IMR-90 (cell line): Measurements from ENCODE around the gene CLEC1A. TPM values are rescaled to one million over a fixed set of nuclear protein-coding genes. Genes with fewer than 3 reads are reported as not detected.

Source experiments
- ATAC-seq: fragments of 200-7000 bp; cut with Tn5 transposase; 2 replicates; pipeline ENCODE4 v1.9.1; 2020; ENCODE audit warnings: low read depth, mild to moderate bottlenecking, moderate library complexity
- BruUV-seq: library from RNA; stranded (reverse); fragments of 400-500 nt; replicated peaks from 2 replicates; lab custom pipeline; 2021; lab: Mats Ljungman, UMichigan
- CTCF ChIA-PET: fragments of 300-600 bp; formaldehyde crosslinking; extraction: SDS; loops from one replicate; lab custom pipeline; 2021; ENCODE audit warnings: antibody characterized with exemption; lab: Yijun Ruan, JAX
- POLR2A ChIA-PET: fragments of 300-600 bp; sonication (Branson Sonifier 250); formaldehyde crosslinking; loops from one replicate; lab custom pipeline; 2022; ENCODE audit warnings: antibody characterized with exemption; ENCODE audit not compliant: unreplicated experiment; lab: Charles Lee
- DNase-seq: peaks from one replicate; pipeline ENCODE4 v3.0.0; 2013
- H2AFZ ChIP-seq: replicated peaks from 2 replicates; pipeline ENCODE3; 2013; ENCODE audit warnings: low read length, mild to moderate bottlenecking; ENCODE audit not compliant: poor library complexity
- H2AK5ac ChIP-seq: 2 replicates; pipeline ENCODE4 v1.6.1; 2013; ENCODE audit warnings: low read depth, low read length, inconsistent platforms
- H2AK9ac ChIP-seq: replicated peaks from 2 replicates; pipeline ENCODE3; 2013; ENCODE audit warnings: mild to moderate bottlenecking, low read depth, low read length, moderate library complexity; ENCODE audit not compliant: poor library complexity
- H2BK120ac ChIP-seq: 2 replicates; pipeline ENCODE4 v1.6.1; 2013; ENCODE audit warnings: low read depth, low read length, inconsistent platforms
- H2BK15ac ChIP-seq: 3 replicates; pipeline ENCODE4 v1.6.1; 2013; ENCODE audit warnings: low read depth, low read length, inconsistent platforms
- H2BK20ac ChIP-seq: 2 replicates; pipeline ENCODE4 v1.6.1; 2013; ENCODE audit warnings: low read depth, mild to moderate bottlenecking, inconsistent platforms, low read length, moderate library complexity
- H2BK5ac ChIP-seq: 2 replicates; pipeline ENCODE4 v1.6.1; 2013; ENCODE audit warnings: mild to moderate bottlenecking, low read depth, low read length, inconsistent platforms; ENCODE audit not compliant: poor library complexity, severe bottlenecking
- H3K14ac ChIP-seq: replicated peaks from 2 replicates; pipeline ENCODE4 v1.6.1; 2013; ENCODE audit warnings: low read depth, low read length, inconsistent platforms
- H3K18ac ChIP-seq: 2 replicates; pipeline ENCODE4 v1.6.1; 2013; ENCODE audit warnings: low read depth, low read length, control low read depth
- H3K23ac ChIP-seq: 2 replicates; pipeline ENCODE4 v1.6.1; 2013; ENCODE audit warnings: low read depth, low read length, inconsistent platforms
- H3K27ac ChIP-seq: 2 replicates; pipeline ENCODE4 v1.5.1; 2013; ENCODE audit warnings: mild to moderate bottlenecking, control low read depth, low read length; ENCODE audit not compliant: insufficient read depth
- H3K27me3 ChIP-seq: 2 replicates; pipeline ENCODE4 v1.6.1; 2013; ENCODE audit warnings: low read length; ENCODE audit not compliant: control insufficient read depth, insufficient read depth
- H3K36me3 ChIP-seq: 2 replicates; pipeline ENCODE4 v1.6.1; 2013; ENCODE audit warnings: low read length, mixed read lengths; ENCODE audit not compliant: control insufficient read depth, insufficient read depth
- H3K4ac ChIP-seq: 2 replicates; pipeline ENCODE4 v1.6.1; 2013; ENCODE audit warnings: low read depth, low read length, inconsistent platforms
- H3K4me1 ChIP-seq: 2 replicates; pipeline ENCODE4 v1.6.1; 2013; ENCODE audit warnings: low read length, mixed read lengths; ENCODE audit not compliant: control insufficient read depth, insufficient read depth
- H3K4me2 ChIP-seq: 2 replicates; pipeline ENCODE4 v1.6.1; 2013; ENCODE audit warnings: low read depth, mild to moderate bottlenecking, control low read depth, low read length, moderate library complexity
- H3K4me3 ChIP-seq: 2 replicates; pipeline ENCODE4 v1.5.1; 2013; ENCODE audit warnings: low read depth, mild to moderate bottlenecking, control low read depth, low read length, moderate library complexity; ENCODE audit not compliant: insufficient read depth
- H3K56ac ChIP-seq: 2 replicates; pipeline ENCODE4 v1.6.1; 2013; ENCODE audit warnings: low read length, inconsistent platforms; ENCODE audit not compliant: insufficient read depth; ENCODE audit errors: extremely low read depth
- H3K79me1 ChIP-seq, 2 experiments: 2 replicates each; pipeline ENCODE4 v1.6.1; 2013; ENCODE audit warnings: low read length in 2 of 2, inconsistent platforms in 1 of 2, low read depth in 1 of 2
- H3K9ac ChIP-seq: 2 replicates; pipeline ENCODE4 v1.6.1; 2013; ENCODE audit warnings: low read depth, low read length, control low read depth
- H3K9me1 ChIP-seq: 2 replicates; pipeline ENCODE4 v1.6.1; 2013; ENCODE audit warnings: low read length, inconsistent platforms; ENCODE audit not compliant: insufficient read depth
- H3K9me3 ChIP-seq: 2 replicates; pipeline ENCODE4 v1.6.1; 2013; ENCODE audit warnings: low read length; ENCODE audit not compliant: control insufficient read depth, insufficient read depth
- H4K20me1 ChIP-seq: 2 replicates; pipeline ENCODE4 v1.6.1; 2013; ENCODE audit warnings: low read length, inconsistent platforms; ENCODE audit not compliant: insufficient read depth
- H4K5ac ChIP-seq: 2 replicates; pipeline ENCODE4 v1.6.1; 2013; ENCODE audit warnings: mild to moderate bottlenecking, low read depth, low read length, control low read depth
- H4K8ac ChIP-seq, 2 experiments: 2 replicates each; pipeline ENCODE4 v1.6.1; 2013; ENCODE audit warnings: low read depth in 2 of 2, low read length in 2 of 2, control low read depth in 1 of 2, inconsistent platforms in 1 of 2
- H4K91ac ChIP-seq: 2 replicates; pipeline ENCODE4 v1.6.1; 2013; ENCODE audit warnings: low read depth, low read length, inconsistent platforms; ENCODE audit not compliant: insufficient read depth
- MAFK ChIP-seq: IDR thresholded peaks from 2 replicates; pipeline ENCODE4 v1.6.1; 2012; ENCODE audit warnings: low read depth, low read length, improper control_type of control experiment
- SMC3 ChIP-seq: fragments of 150-350 bp; IDR thresholded peaks from 2 replicates; pipeline ENCODE4 v1.6.1; 2016; ENCODE audit warnings: low read depth, mild to moderate bottlenecking, antibody characterized with exemption, low read length, moderate library complexity
- WGBS, 2 experiments: methylation state at CpG; one replicate each; pipeline versions ENCODE4 v1.1.5 to v1.1.7; 2013; ENCODE audit warnings: missing lambda C conversion rate in 2 of 2; ENCODE audit not compliant: insufficient read length in 1 of 2; ENCODE audit errors: extremely low coverage in 2 of 2; 5-methylcytosine and 5-hydroxymethylcytosine counted together
- dilution Hi-C: fragments of 300-500 bp; cut with HindIII; formaldehyde crosslinking; loops from one replicate; pipeline ENCODE4 v1.14.3; 2018; ENCODE audit warnings: low sequenced_read_pairs; ENCODE audit not compliant: unreplicated experiment
- in situ Hi-C: fragments of 300-500 bp; cut with MboI; formaldehyde crosslinking; loops from 3 replicates; pipeline ENCODE4 v1.14.3; 2019; ENCODE audit warnings: low sequenced_read_pairs, inconsistent platforms, mixed read lengths
- intact Hi-C: fragments of 100-400 bp; cut with micrococcal nuclease; formaldehyde crosslinking; loops from 2 replicates; pipeline ENCODE4 v1.10.0; 2022
- polyA plus RNA-seq, 3 experiments: library from polyadenylated mRNA; depleted of rRNA; stranded (reverse); fragments of >200 nt; gene quantifications; 2 replicates each; pipeline ENCODE4 v1.2.3, GENCODE V29; 2012; ENCODE audit warnings: low replicate concordance in 1 of 3
- total RNA-seq: library from RNA; depleted of rRNA; stranded (reverse); fragments of >200 nt; gene quantifications from 2 replicates; pipeline ENCODE4 v1.2.3, GENCODE V29; 2012; rRNA removed

Gene CLEC1A
- total and polyA plus RNA-seq, 2 of the 4 experiments (the other 2 are of a cell fraction), result not detected

DNA sequence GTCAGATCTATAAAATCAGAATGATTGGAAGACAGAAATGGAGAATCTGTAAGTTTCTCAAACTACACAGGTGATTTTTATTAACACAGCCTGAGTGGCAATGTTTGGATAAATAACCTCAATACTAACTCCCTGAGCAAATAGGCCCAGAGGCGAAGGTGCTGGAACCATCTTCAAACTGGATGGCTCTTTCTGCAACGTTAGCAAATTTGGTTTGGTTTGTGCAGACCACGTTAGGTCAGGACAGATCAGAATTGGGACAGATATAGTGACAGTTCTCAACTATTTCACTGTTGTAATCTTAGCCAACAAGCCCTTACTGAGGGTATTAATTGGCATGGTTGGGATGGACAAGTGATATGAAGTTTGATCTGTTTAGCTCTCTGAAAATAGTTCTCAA lies 77.4 kb downstream of the CLEC1A start:
- Histone ChIP-seq H3K4me3 (no peak overlapping the region), H3K27ac (no peak overlapping the region), H3K4ac (no peak overlapping the region), H3K9me3 (no peaks in the 10 kb centered on the region), H4K91ac (no peak overlapping the region), H3K9me1 (no peaks in the 10 kb centered on the region; the same call in 1 of the 2 replicates), H2BK120ac (no peak overlapping the region), H2BK20ac (no peak overlapping the region), H3K56ac (no peak overlapping the region), H2AK5ac (no peak overlapping the region), H3K79me1 (no peaks in the 10 kb centered on the region), H2BK5ac (no peak overlapping the region), H2AK9ac (no peak overlapping the region), H3K4me1 (peaks cover 2% of the 10 kb centered on the region; the same call in 1 of the 2 replicates), H2BK15ac (no peak overlapping the region), H4K8ac (no peak overlapping the region), H3K18ac (no peak overlapping the region), H3K36me3 (no peaks in the 10 kb centered on the region), H3K9ac (no peak overlapping the region), H3K23ac (no peak overlapping the region), H3K14ac (no peak overlapping the region), H2AFZ (no peak overlapping the region), H3K4me2 (no peak overlapping the region), H3K27me3 (no peaks in the 10 kb centered on the region), H4K20me1 (no peaks in the 10 kb centered on the region), H4K5ac (no peak overlapping the region)
- dilution Hi-C loops, result no loop called here
- ChIA-PET POLR2A (no interaction called here), CTCF (interaction anchor here (1.3 kb wide), 1 partner anchor 11 kb away, joined by 6 read pairs; the partner anchor contains the start of gene CLEC12B)
- in situ Hi-C loops, result no loop called here
- no peak for ATAC-seq
- TF ChIP-seq MAFK (peak; percentile 84), SMC3 (no peak)
- no CpG with 5 or more reads among the region's 3 CpGs for WGBS, 2 experiments
- intact Hi-C loops, result no loop called here
- no peak for DNase-seq
- no TSS peak for BruUV-seq

Other genes starting within 250 kb of the CLEC1A start
- gene CLEC2B, start 229.6 kb downstream of the CLEC1A start, total RNA-seq, result 0.18 and 0.56 TPM in 2 replicates
- gene CLEC2B, start 229.6 kb downstream of the CLEC1A start, polyA plus RNA-seq (2012; rRNA removed), result 0.27 and 0.31 TPM in 2 replicates
- not detected in 2 replicates for gene KLRF2, start 217.5 kb downstream of the CLEC1A start, total RNA-seq
- not detected in 2 replicates for gene KLRF2, start 217.5 kb downstream of the CLEC1A start, polyA plus RNA-seq (2012; rRNA removed)
- gene CLEC2A, start 166.6 kb downstream of the CLEC1A start, total RNA-seq, result not detected in 2 replicates
- gene CLEC2A, start 166.6 kb downstream of the CLEC1A start, polyA plus RNA-seq (2012; rRNA removed), result not detected in 2 replicates
- not detected in 2 replicates for gene CLEC12A, start 127.6 kb downstream of the CLEC1A start, total RNA-seq
- not detected in 2 replicates for gene CLEC12A, start 127.6 kb downstream of the CLEC1A start, polyA plus RNA-seq (2012; rRNA removed)
- gene CLEC1B, start 99.9 kb downstream of the CLEC1A start, total RNA-seq, result not detected in 2 replicates
- gene CLEC1B, start 99.9 kb downstream of the CLEC1A start, polyA plus RNA-seq (2012; rRNA removed), result not detected in 2 replicates
- gene CLEC12B, start 88.4 kb downstream of the CLEC1A start, total RNA-seq, result not detected in 2 replicates
- 0.03 TPM in 1 of 2 replicates, not detected in the other for gene CLEC12B, start 88.4 kb downstream of the CLEC1A start, polyA plus RNA-seq (2012; rRNA removed)
- gene CLEC9A, start 68.3 kb downstream of the CLEC1A start, total RNA-seq, result not detected in 2 replicates
- gene CLEC9A, start 68.3 kb downstream of the CLEC1A start, polyA plus RNA-seq (2012; rRNA removed), result not detected in 2 replicates
- not detected in 2 replicates for gene CLEC7A, start 31.2 kb upstream of the CLEC1A start, total RNA-seq
- not detected in 2 replicates for gene CLEC7A, start 31.2 kb upstream of the CLEC1A start, polyA plus RNA-seq (2012; rRNA removed)
- gene OLR1, start 73.1 kb upstream of the CLEC1A start, total RNA-seq, result 2.5 and 3.2 TPM in 2 replicates
- gene OLR1, start 73.1 kb upstream of the CLEC1A start, polyA plus RNA-seq (2012; rRNA removed), result 2.8 and 4.1 TPM in 2 replicates
- gene TMEM52B, start 80.0 kb upstream of the CLEC1A start, total RNA-seq, result 2.0 and 3.1 TPM in 2 replicates
- gene TMEM52B, start 80.0 kb upstream of the CLEC1A start, polyA plus RNA-seq (2012; rRNA removed), result 2.4 and 3.6 TPM in 2 replicates
- gene GABARAPL1, start 113.9 kb upstream of the CLEC1A start, total RNA-seq, result 51.6 and 63.0 TPM in 2 replicates
- gene GABARAPL1, start 113.9 kb upstream of the CLEC1A start, polyA plus RNA-seq (2012; rRNA removed), result 75.9 and 93.6 TPM in 2 replicates
- under 0.01 TPM in 2 replicates for gene KLRD1, start 208.9 kb upstream of the CLEC1A start, total RNA-seq
- under 0.01 and 0.10 TPM in 2 replicates for gene KLRD1, start 208.9 kb upstream of the CLEC1A start, polyA plus RNA-seq (2012; rRNA removed)